Breast epithelium (tissue), 3 donors: Measurements from ENCODE around the gene CLDN9.

Experiments
- CTCF ChIP-seq, 3 donors: fragments of 450-650 bp; IDR thresholded peaks; one replicate each; pipeline ENCODE4 v1.5.1; 2016 to 2017; ENCODE audit warnings: antibody characterized with exemption in 3 of 3, mild to moderate bottlenecking in 3 of 3, moderate library complexity in 3 of 3
- POLR2AphosphoS5 ChIP-seq, 3 donors: sonication (generic); formaldehyde crosslinking; IDR thresholded peaks; one replicate each; pipeline ENCODE4 v1.6.1; 2017; ENCODE audit warnings: antibody characterized with exemption in 3 of 3

- TF ChIP-seq POLR2AphosphoS5 (IDR thresholded peaks at IDR 0.05) (no peak), CTCF (IDR thresholded peaks at IDR 0.05) (no peak)
These were observed 26.8 kb upstream of the CLDN9 start for GRCh38 chr16:2985893-2986355.
